Measurements from ENCODE around the gene PHF2. TPM values are rescaled to one million over a fixed set of nuclear protein-coding genes. Genes with fewer than 3 reads are reported as not detected.
A peak's percentile ranks its signal among the peaks of the same experiment; 100 is the strongest.

The PHF2 gene
- total and polyA plus RNA-seq, 2 experiments from 2014 or later = 4.3 to 11.8 TPM

GRCh38 chr9:93619272-93619775, 42.9 kb downstream of the PHF2 start:
- Histone ChIP-seq H3K9me2 (ENCODE audit: insufficient read depth) (peaks cover 14% of the 10 kb centered on the region; the same call in 1 of the 2 replicates), H3K36me3 (ENCODE audit: insufficient read depth) (no peaks in the 10 kb centered on the region), H3K4me3 (no peak overlapping the region), H3K4me2 (no peak overlapping the region), H4K20me1 (replicated peaks; ENCODE audit: insufficient read depth) (no peaks in the 10 kb centered on the region), H3K79me2 (replicated peaks; ENCODE audit: insufficient read depth) (peaks cover 12% of the 10 kb centered on the region; the same call in 1 of the 2 replicates), H3K4me1 (ENCODE audit: insufficient read depth) (peaks cover 13% of the 10 kb centered on the region), H2AFZ (no peak overlapping the region), H3K27ac (ENCODE audit: low read depth) (no peak overlapping the region), H3F3A (replicated peaks; ENCODE audit: low read depth) (peaks cover 9% of the 10 kb centered on the region; the same call in 1 of the 2 replicates), H3K27me3 (ENCODE audit: insufficient read depth) (no peaks in the 10 kb centered on the region)
- Mint-ChIP-seq H3K36me3 (ENCODE audit: low read depth) (no peaks in the 10 kb centered on the region), H3K27me3 (ENCODE audit: insufficient read depth, low read depth, poor library complexity) (peaks cover 6% of the 10 kb centered on the region), H3K4me3 (no peak overlapping the region), H3K4me1 (peaks cover 29% of the 10 kb centered on the region), H3K27ac (no peak overlapping the region), H3K9me3 (no peaks in the 10 kb centered on the region)
- no peak for TF ChIP-seq ETS1 (IDR thresholded peaks at IDR 0.05)
- DNase-seq (ENCODE audit: low spot score) (no peak), ATAC-seq (no peak)

DNA sequence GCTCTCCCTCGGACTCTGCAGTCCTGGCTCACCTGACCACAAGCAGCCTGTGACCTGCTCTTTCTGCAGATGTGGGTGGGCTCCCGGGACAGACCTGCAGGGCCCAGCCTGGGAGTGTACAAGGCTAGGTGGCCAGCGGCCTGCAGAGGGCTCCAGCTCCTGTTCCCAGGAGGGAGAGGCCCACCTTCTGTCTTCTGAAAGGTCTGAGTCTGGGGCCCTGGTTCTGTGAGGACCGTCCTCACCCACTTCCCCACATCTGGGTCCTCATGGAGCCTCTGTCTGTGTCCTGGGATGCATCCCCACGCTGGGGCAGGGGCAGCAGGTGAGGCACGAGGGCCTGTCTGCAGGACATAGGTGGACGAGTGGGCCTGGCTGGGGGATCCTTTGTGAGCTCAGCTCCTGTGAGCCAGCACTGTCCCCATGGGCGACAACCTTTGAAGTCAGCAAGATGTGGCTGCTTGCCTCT, 43.7 kb downstream of the PHF2 start:
- Mint-ChIP-seq H3K27ac (no peak overlapping the region), H3K9me3 (no peaks in the 10 kb centered on the region)
- H3K79me2 ChIP-seq (replicated peaks; ENCODE audit: insufficient read depth) = peaks cover 17% of the 10 kb centered on the region; the same call in 1 of the 2 replicates

More for the DNA sequence above, 43.7 kb downstream of the PHF2 start:
- Mint-ChIP-seq H3K36me3 (ENCODE audit: low read depth) (no peaks in the 10 kb centered on the region), H3K4me1 (peaks cover 29% of the 10 kb centered on the region), H3K4me3 (no peak overlapping the region), H3K27me3 (ENCODE audit: insufficient read depth, low read depth, poor library complexity) (peaks cover 6% of the 10 kb centered on the region)
- H3K4me1 ChIP-seq (ENCODE audit: insufficient read depth) = peaks cover 13% of the 10 kb centered on the region
- no peaks in the 10 kb centered on the region for H3K36me3 ChIP-seq (ENCODE audit: insufficient read depth)
- H3K4me3 ChIP-seq = no peak overlapping the region
- no peak overlapping the region for H3K27ac ChIP-seq (ENCODE audit: low read depth)
- H4K20me1 ChIP-seq (replicated peaks; ENCODE audit: insufficient read depth) = no peaks in the 10 kb centered on the region
- DNase-seq (ENCODE audit: low spot score) (peak; percentile 55), ATAC-seq (peak; percentile 86)
- H3K4me2 ChIP-seq = no peak overlapping the region
- H3F3A ChIP-seq (replicated peaks; ENCODE audit: low read depth) = peaks cover 9% of the 10 kb centered on the region; the same call in 1 of the 2 replicates
- H2AFZ ChIP-seq = no peak overlapping the region
- TF ChIP-seq CTCF (conservative IDR thresholded peaks at IDR 0.05; ENCODE audit: low read depth in 2 of 2) = peak; percentile 32 to 53; a peak in 3 of 4 replicates
- TF ChIP-seq ZNF114 (CRISPR knock-in tag; IDR thresholded peaks at IDR 0.05) = no peak
- H3K9me2 ChIP-seq (ENCODE audit: insufficient read depth) = peaks cover 18% of the 10 kb centered on the region; the same call in 1 of the 2 replicates
- H3K27me3 ChIP-seq (ENCODE audit: insufficient read depth) = no peaks in the 10 kb centered on the region
